K562 (cell line): Measurements from ENCODE around the gene GUK1. TPM values are rescaled to one million over a fixed set of nuclear protein-coding genes. Genes with fewer than 3 reads are reported as not detected.

Experiments used
- ATAC-seq: fragments of 200-7000 bp; cut with Tn5 transposase; 3 replicates; pipeline ENCODE4 v1.9.1; 2020; ENCODE audit warnings: moderate library complexity
- BruUV-seq: library from RNA; stranded (reverse); fragments of 400-500 nt; replicated peaks from 2 replicates; lab custom pipeline; 2021; lab: Mats Ljungman, UMichigan
- CTCF ChIA-PET: fragments of 300-600 bp; formaldehyde crosslinking; extraction: SDS; loops from one replicate; lab custom pipeline; 2021; ENCODE audit warnings: low intra/inter-chr PET ratio; lab: Yijun Ruan, JAX
- POLR2A ChIA-PET: fragments of 300-600, 350-650 bp; sonication (Branson Sonifier 250); formaldehyde crosslinking; extraction: SDS; loops from one replicate; lab custom pipeline; 2021; ENCODE audit warnings: antibody characterized with exemption, inconsistent platforms; lab: Yijun Ruan, JAX
- DNase-seq, 4 experiments: peaks; one replicate each; pipeline versions ENCODE4 v3.0.0 to v3.0.0-alpha.2; 2011 to 2018; ENCODE audit warnings: low spot score in 3 of 4, mixed read lengths in 3 of 4; ENCODE audit errors: extremely low read depth in 1 of 4
- FAIRE-seq: peaks from 2 replicates; lab custom pipeline; 2011; peaks lifted over from hg19 to GRCh38; lab: Jason Lieb, UNC
- H2AFZ ChIP-seq: 2 replicates; pipeline ENCODE4 v1.6.0; 2011; ENCODE audit warnings: low read depth, low read length, control low read depth, inconsistent platforms
- H3K27ac ChIP-seq: fragments of 200-600 bp; 3 replicates; pipeline ENCODE4 v1.8.0; 2011; ENCODE audit warnings: low read depth, mild to moderate bottlenecking, control low read depth, inconsistent platforms, low read length, moderate library complexity, mixed read lengths; ENCODE audit errors: extremely low read depth
- H3K27me3 ChIP-seq, 2 experiments: fragments of 300-600 bp in 1 of 2; 2 replicates in 1 of 2; 3 replicates in 1 of 2; pipeline versions ENCODE4 v1.6.0 to v1.8.0; 2011; ENCODE audit warnings: inconsistent platforms in 2 of 2, low read length in 2 of 2, mild to moderate bottlenecking in 1 of 2, mixed read lengths in 1 of 2, moderate library complexity in 1 of 2; ENCODE audit not compliant: control insufficient read depth in 2 of 2, insufficient read depth in 2 of 2
- H3K36me3 ChIP-seq: fragments of 300-600 bp; 3 replicates; pipeline ENCODE4 v1.8.0; 2011; ENCODE audit warnings: mild to moderate bottlenecking, low read length, inconsistent platforms; ENCODE audit not compliant: control insufficient read depth, insufficient read depth
- H3K4me1 ChIP-seq, 2 experiments: fragments of 200-600 bp in 1 of 2; replicated peaks in 1 of 2; 2 replicates in 1 of 2; 3 replicates in 1 of 2; pipeline versions ENCODE4 v1.5.1 to v1.8.0; 2011; ENCODE audit warnings: inconsistent platforms in 2 of 2, low read length in 2 of 2, mild to moderate bottlenecking in 1 of 2, mixed read lengths in 1 of 2, moderate library complexity in 1 of 2; ENCODE audit not compliant: control insufficient read depth in 2 of 2, insufficient read depth in 2 of 2
- H3K4me2 ChIP-seq: 2 replicates; pipeline ENCODE4 v1.6.1; 2011; ENCODE audit warnings: low read length, control low read depth, inconsistent platforms, mixed read lengths; ENCODE audit not compliant: insufficient read depth
- H3K4me3 ChIP-seq: fragments of 200-600 bp; sonication (generic), shearing (Covaris generic); 2 replicates; pipeline ENCODE4 v1.5.1; 2016; ENCODE audit warnings: control low read depth, inconsistent platforms
- H3K79me2 ChIP-seq: fragments of 200-600 bp; 3 replicates; pipeline ENCODE4 v1.8.0; 2011; ENCODE audit warnings: low read length, inconsistent platforms; ENCODE audit not compliant: control insufficient read depth, insufficient read depth
- H3K9ac ChIP-seq, 2 experiments: 2 replicates each; pipeline versions ENCODE4 v1.6.0 to v1.6.1; 2011; ENCODE audit warnings: low read depth in 2 of 2, low read length in 2 of 2, control low read depth in 1 of 2, inconsistent platforms in 1 of 2, mild to moderate bottlenecking in 1 of 2, mixed read lengths in 1 of 2; ENCODE audit not compliant: insufficient read depth in 1 of 2
- H3K9me1 ChIP-seq: one replicate; pipeline ENCODE4 v1.6.0; 2011; ENCODE audit warnings: inconsistent platforms, mild to moderate bottlenecking, low read length, moderate library complexity; ENCODE audit not compliant: control insufficient read depth, insufficient read depth
- H3K9me3 ChIP-seq: replicated peaks from 2 replicates; pipeline ENCODE4 v1.5.1; 2011; ENCODE audit warnings: low read depth, low read length, inconsistent platforms; ENCODE audit not compliant: control insufficient read depth, insufficient read depth
- H4K20me1 ChIP-seq: replicated peaks from 2 replicates; pipeline ENCODE4 v1.6.1; 2011; ENCODE audit warnings: low read length, inconsistent platforms, mixed read lengths; ENCODE audit not compliant: control insufficient read depth, insufficient read depth
- BMI1 ChIP-seq: fragments of 150-350 bp; IDR thresholded peaks from 2 replicates; pipeline ENCODE4 v1.6.1; 2014; ENCODE audit warnings: low read length
- CREB1 ChIP-seq, 2 experiments: sonication (generic) in 1 of 2; formaldehyde crosslinking in 1 of 2; IDR thresholded peaks; 2 replicates each; pipeline versions ENCODE4 v1.6.1 to v1.8.0; 2012 to 2022; ENCODE audit warnings: inconsistent platforms in 1 of 2, mild to moderate bottlenecking in 1 of 2, missing genetic modification reagents in 1 of 2, moderate library complexity in 1 of 2
- HOXB6 ChIP-seq: fragments of 250-450 bp; sonication (Bioruptor Pico); IDR thresholded peaks from 2 replicates; pipeline ENCODE4 v1.5.1; 2022; ENCODE audit warnings: mild to moderate bottlenecking, borderline replicate concordance
- JUND ChIP-seq, 2 experiments: IDR thresholded peaks; 2 replicates in 1 of 2; 3 replicates in 1 of 2; pipeline ENCODE4 v1.6.1; 2011; ENCODE audit warnings: borderline replicate concordance in 2 of 2, low read depth in 2 of 2, low read length in 2 of 2, improper control_type of control experiment in 1 of 2, missing biosample characterization in 1 of 2, missing genetic modification characterization in 1 of 2, missing genetic modification reagents in 1 of 2
- RBM22 ChIP-seq: fragments of 200-400 bp; formaldehyde crosslinking; IDR thresholded peaks from 2 replicates; pipeline ENCODE4 v1.6.1; 2018; ENCODE audit warnings: low read length, low read depth; ENCODE audit not compliant: poor library complexity, severe bottlenecking
- RCOR1 ChIP-seq, 2 experiments: IDR thresholded peaks; 2 replicates each; pipeline ENCODE4 v1.6.1; 2012; ENCODE audit warnings: low read depth in 2 of 2, low read length in 2 of 2, borderline replicate concordance in 1 of 2, improper control_type of control experiment in 1 of 2
- SIN3A ChIP-seq, 2 experiments: fragments of 150-350 bp in 1 of 2; IDR thresholded peaks; 2 replicates each; pipeline ENCODE4 v1.6.1; 2011 to 2016; ENCODE audit warnings: borderline replicate concordance in 2 of 2, low read depth in 2 of 2, low read length in 2 of 2, mild to moderate bottlenecking in 2 of 2, moderate library complexity in 2 of 2; ENCODE audit not compliant: control insufficient read depth in 1 of 2
- SMAD2 ChIP-seq: fragments of 150-350 bp; IDR thresholded peaks from 2 replicates; pipeline ENCODE4 v1.6.1; 2014; ENCODE audit warnings: low read depth, mild to moderate bottlenecking, low read length
- ZBTB33 ChIP-seq: sonication (generic); formaldehyde crosslinking; IDR thresholded peaks from 2 replicates; pipeline ENCODE4 v1.8.1; 2023; ENCODE audit warnings: mild to moderate bottlenecking, missing genetic modification reagents
- ZNF766 ChIP-seq: fragments of 200-800 bp; sonication (Bioruptor generic); conservative IDR thresholded peaks from 2 replicates; pipeline ENCODE4 v1.6.1; 2016; ENCODE audit warnings: missing genetic modification characterization, missing compliant biosample characterization
- ZSCAN29 ChIP-seq: fragments of 450-650 bp; IDR thresholded peaks from 2 replicates; pipeline ENCODE4 v1.6.1; 2017
- WGBS: fragments of 100-300 bp; shearing (Covaris generic); methylation state at CpG from one replicate; pipeline ENCODE4 v1.1.6; 2016; ENCODE audit warnings: low coverage, mixed read lengths; ENCODE audit not compliant: insufficient coverage; ENCODE audit errors: missing lambda C conversion rate; 5-methylcytosine and 5-hydroxymethylcytosine counted together
- in situ Hi-C: fragments of 300-500 bp; cut with MboI; formaldehyde crosslinking; loops from 4 replicates; pipeline ENCODE4 v1.15.0; 2018; ENCODE audit warnings: inconsistent platforms, mixed read lengths
- intact Hi-C: fragments of 100-400 bp; cut with micrococcal nuclease; formaldehyde crosslinking; loops from 2 replicates; pipeline ENCODE4 v1.14.2; 2022
- polyA plus RNA-seq, 8 experiments: library from polyadenylated mRNA; depleted of rRNA in 4 of 8; stranded (reverse) in 5 of 8; unstranded in 3 of 8; fragments of >200 nt; fragmentation: Nextera tagmentation in 2 of 8; fragmentation: Illumina TruSeq in 1 of 8; extraction: Ambion mirVana in 2 of 8; extraction: Trizol in 1 of 8; gene quantifications; 2 replicates each; pipeline versions ENCODE4 v1.2.1 to v1.2.3, GENCODE V29; 2011 to 2014; ENCODE audit warnings: inconsistent platforms in 1 of 8, missing spikeins in 1 of 8
- total RNA-seq, 7 experiments: library from RNA; depleted of rRNA in 6 of 7; stranded (reverse); fragments of >200 nt in 6 of 7; fragmentation: Illumina TruSeq in 2 of 7; extraction: Trizol in 2 of 7; gene quantifications; 2 replicates each; pipeline versions ENCODE4 v1.2.1 to v1.2.3, GENCODE V29; 2011 to 2021; ENCODE audit warnings: low replicate concordance in 1 of 7
- TF ChIP-seq, protein P1 (sequence below): sonication (generic); formaldehyde crosslinking; IDR thresholded peaks from 2 replicates; pipeline ENCODE4 v1.8.0; 2022; ENCODE audit warnings: mild to moderate bottlenecking, missing genetic modification reagents

Gene GUK1
- total and polyA plus RNA-seq, 9 of the 15 experiments (the other 6 are each of a cell fraction or from before 2014, with no cell fraction given): 7.0 to 331 (median 132) TPM

DNA sequence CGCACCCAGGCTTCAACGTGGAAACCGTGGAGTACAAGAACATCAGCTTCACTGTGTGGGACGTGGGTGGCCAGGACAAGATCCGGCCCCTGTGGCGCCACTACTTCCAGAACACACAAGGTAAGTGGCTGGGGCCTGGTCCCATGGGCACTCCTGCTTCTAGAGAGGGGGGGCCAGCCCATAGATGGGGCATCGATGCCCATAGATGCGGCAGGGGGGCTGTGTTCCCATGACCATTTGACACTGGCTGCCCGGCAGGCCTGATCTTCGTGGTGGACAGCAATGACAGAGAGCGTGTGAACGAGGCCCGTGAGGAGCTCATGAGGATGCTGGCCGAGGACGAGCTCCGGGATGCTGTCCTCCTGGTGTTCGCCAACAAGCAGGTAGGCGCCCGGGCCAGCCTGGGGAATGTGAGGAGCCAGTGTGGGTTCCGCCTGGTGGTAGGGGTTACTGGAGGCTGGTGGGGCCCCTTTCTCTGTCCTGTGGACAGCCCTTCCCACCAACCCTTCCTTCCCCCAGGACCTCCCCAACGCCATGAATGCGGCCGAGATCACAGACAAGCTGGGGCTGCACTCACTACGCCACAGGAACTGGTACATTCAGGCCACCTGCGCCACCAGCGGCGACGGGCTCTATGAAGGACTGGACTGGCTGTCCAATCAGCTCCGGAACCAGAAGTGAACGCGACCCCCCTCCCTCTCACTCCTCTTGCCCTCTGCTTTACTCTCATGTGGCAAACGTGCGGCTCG, 42.6 kb upstream of the GUK1 start:
- peaks cover 68% of the 10 kb centered on the region for H4K20me1 ChIP-seq
- H3K27me3 ChIP-seq: no peaks in the 10 kb centered on the region
- H3K4me2 ChIP-seq: no peak overlapping the region
- H3K9me1 ChIP-seq: peaks cover 3% of the 10 kb centered on the region
- ChIA-PET CTCF (no interaction called here), POLR2A (interaction anchor here (0.5 to 6.0 kb wide), 8 partner anchors 8 to 1576 kb away, joined by 3 to 92 read pairs (median 10); partner anchors contain the start of genes ARF1 and MRPL55)
- no peak for ATAC-seq
- FAIRE-seq: no peak
- peaks cover 86% of the 10 kb centered on the region for H3K36me3 ChIP-seq
- in situ Hi-C loops (no loop called here), intact Hi-C loops (no loop called here)
- H3K4me1 ChIP-seq: peaks cover 8 to 40% of the 10 kb centered on the region in 2 experiments; a peak in 4 of 5 replicates
- H3K4me3 ChIP-seq: no peak overlapping the region
- peaks cover 13% of the 10 kb centered on the region for H3K9me3 ChIP-seq
- H2AFZ ChIP-seq: no peak overlapping the region
- peak in 1 of 4 experiments; percentile 12 for DNase-seq
- 94% methylated on average over 31 of the region's 34 CpGs for WGBS
- no TSS peak for BruUV-seq
- peak overlapping the region in 1 of 2 experiments; percentile 7; a peak in 1 of 4 replicates for H3K9ac ChIP-seq
- peaks cover 77% of the 10 kb centered on the region for H3K79me2 ChIP-seq
- H3K27ac ChIP-seq: no peak overlapping the region
- TF ChIP-seq SMAD2 (no peak), CREB1 (IDR thresholded peaks at IDR 0.05) (no peak), CREB1 (CRISPR knock-in tag; IDR thresholded peaks at IDR 0.05) (no peak), JUND (IDR thresholded peaks at IDR 0.05; ENCODE audit: borderline replicate concordance, low read depth, low read length) (no peak), JUND (tag; IDR thresholded peaks at IDR 0.05; ENCODE audit: borderline replicate concordance, low read depth, low read length) (no peak), HOXB6 (CRISPR knock-in tag) (no peak), RBM22 (peak; percentile 85), ZBTB33 (CRISPR knock-in tag) (0 out of 2 replicates have a peak, but pooled peaks have one; percentile 26), RCOR1 (IDR thresholded peaks at IDR 0.05; ENCODE audit: borderline replicate concordance in 1 of 2, low read depth in 2 of 2, low read length in 2 of 2) (no peak), ZNF766 (CRISPR knock-in tag) (no peak), BMI1 (no peak), ZSCAN29 (no peak), SIN3A (IDR thresholded peaks at IDR 0.05; ENCODE audit: borderline replicate concordance in 2 of 2, control insufficient read depth in 1 of 2, low read depth in 2 of 2, low read length in 2 of 2) (no peak)
- TF ChIP-seq, protein P1, sequence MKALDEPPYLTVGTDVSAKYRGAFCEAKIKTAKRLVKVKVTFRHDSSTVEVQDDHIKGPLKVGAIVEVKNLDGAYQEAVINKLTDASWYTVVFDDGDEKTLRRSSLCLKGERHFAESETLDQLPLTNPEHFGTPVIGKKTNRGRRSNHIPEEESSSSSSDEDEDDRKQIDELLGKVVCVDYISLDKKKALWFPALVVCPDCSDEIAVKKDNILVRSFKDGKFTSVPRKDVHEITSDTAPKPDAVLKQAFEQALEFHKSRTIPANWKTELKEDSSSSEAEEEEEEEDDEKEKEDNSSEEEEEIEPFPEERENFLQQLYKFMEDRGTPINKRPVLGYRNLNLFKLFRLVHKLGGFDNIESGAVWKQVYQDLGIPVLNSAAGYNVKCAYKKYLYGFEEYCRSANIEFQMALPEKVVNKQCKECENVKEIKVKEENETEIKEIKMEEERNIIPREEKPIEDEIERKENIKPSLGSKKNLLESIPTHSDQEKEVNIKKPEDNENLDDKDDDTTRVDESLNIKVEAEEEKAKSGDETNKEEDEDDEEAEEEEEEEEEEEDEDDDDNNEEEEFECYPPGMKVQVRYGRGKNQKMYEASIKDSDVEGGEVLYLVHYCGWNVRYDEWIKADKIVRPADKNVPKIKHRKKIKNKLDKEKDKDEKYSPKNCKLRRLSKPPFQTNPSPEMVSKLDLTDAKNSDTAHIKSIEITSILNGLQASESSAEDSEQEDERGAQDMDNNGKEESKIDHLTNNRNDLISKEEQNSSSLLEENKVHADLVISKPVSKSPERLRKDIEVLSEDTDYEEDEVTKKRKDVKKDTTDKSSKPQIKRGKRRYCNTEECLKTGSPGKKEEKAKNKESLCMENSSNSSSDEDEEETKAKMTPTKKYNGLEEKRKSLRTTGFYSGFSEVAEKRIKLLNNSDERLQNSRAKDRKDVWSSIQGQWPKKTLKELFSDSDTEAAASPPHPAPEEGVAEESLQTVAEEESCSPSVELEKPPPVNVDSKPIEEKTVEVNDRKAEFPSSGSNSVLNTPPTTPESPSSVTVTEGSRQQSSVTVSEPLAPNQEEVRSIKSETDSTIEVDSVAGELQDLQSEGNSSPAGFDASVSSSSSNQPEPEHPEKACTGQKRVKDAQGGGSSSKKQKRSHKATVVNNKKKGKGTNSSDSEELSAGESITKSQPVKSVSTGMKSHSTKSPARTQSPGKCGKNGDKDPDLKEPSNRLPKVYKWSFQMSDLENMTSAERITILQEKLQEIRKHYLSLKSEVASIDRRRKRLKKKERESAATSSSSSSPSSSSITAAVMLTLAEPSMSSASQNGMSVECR (CRISPR knock-in tag): peak; percentile 38; the same call in 1 of the 2 replicates
